GM23248 (cell line): Measurements from ENCODE around the gene GNAL. TPM values are rescaled to one million over a fixed set of nuclear protein-coding genes. Genes with fewer than 3 reads are reported as not detected.

Experiments
- DNase-seq: peaks from one replicate; pipeline ENCODE4 v3.0.0-alpha.2; 2015
- H2AFZ ChIP-seq: fragments of 200-600 bp; sonication (generic); 2 replicates; pipeline ENCODE4 v1.6.1; 2016; ENCODE audit warnings: antibody characterized with exemption
- H3F3A ChIP-seq: fragments of 200-600 bp; sonication (generic); 2 replicates; pipeline ENCODE4 v1.6.1; 2016; ENCODE audit warnings: mild to moderate bottlenecking, antibody characterized with exemption, mixed run types; ENCODE audit not compliant: insufficient read depth
- H3K27ac ChIP-seq: fragments of 200-600 bp; sonication (generic); 2 replicates; pipeline ENCODE4 v1.5.1; 2016; ENCODE audit warnings: mild to moderate bottlenecking
- H3K27me3 ChIP-seq: fragments of 200-600 bp; sonication (generic); replicated peaks from 2 replicates; pipeline ENCODE4 v1.6.1; 2016; ENCODE audit warnings: mild to moderate bottlenecking; ENCODE audit not compliant: insufficient read depth
- H3K36me3 ChIP-seq: fragments of 200-600 bp; sonication (generic); 2 replicates; pipeline ENCODE4 v1.6.1; 2016; ENCODE audit warnings: low read depth, mild to moderate bottlenecking
- H3K4me1 ChIP-seq: fragments of 200-600 bp; sonication (generic); 2 replicates; pipeline ENCODE4 v1.6.1; 2016; ENCODE audit warnings: mild to moderate bottlenecking; ENCODE audit not compliant: insufficient read depth
- H3K4me2 ChIP-seq: fragments of 200-600 bp; sonication (generic); one replicate; pipeline ENCODE4 v1.6.1; 2016; ENCODE audit warnings: mild to moderate bottlenecking; ENCODE audit not compliant: unreplicated experiment
- H3K4me3 ChIP-seq: fragments of 200-600 bp; sonication (generic); 2 replicates; pipeline ENCODE4 v1.5.1; 2016; ENCODE audit warnings: mild to moderate bottlenecking
- H3K79me2 ChIP-seq: fragments of 200-600 bp; sonication (generic); 2 replicates; pipeline ENCODE4 v1.6.1; 2016; ENCODE audit warnings: mild to moderate bottlenecking; ENCODE audit not compliant: insufficient read depth
- H3K9ac ChIP-seq: fragments of 200-600 bp; sonication (generic); 2 replicates; pipeline ENCODE4 v1.6.1; 2016; ENCODE audit warnings: mild to moderate bottlenecking
- H3K9me2 ChIP-seq: fragments of 200-600 bp; sonication (generic); 2 replicates; pipeline ENCODE4 v1.6.1; 2016; ENCODE audit warnings: mixed run types, mild to moderate bottlenecking, moderate library complexity; ENCODE audit not compliant: insufficient read depth
- H3K9me3 ChIP-seq: fragments of 200-600 bp; sonication (generic); one replicate; pipeline ENCODE4 v1.6.1; 2017; ENCODE audit warnings: low read depth
- H4K20me1 ChIP-seq: fragments of 200-600 bp; sonication (generic); 2 replicates; pipeline ENCODE4 v1.6.0; 2016; ENCODE audit not compliant: insufficient read depth
- EZH2 ChIP-seq: fragments of 200-600 bp; sonication (generic); IDR thresholded peaks from 2 replicates; pipeline ENCODE4 v1.6.1; 2018; ENCODE audit warnings: antibody characterized with exemption, mild to moderate bottlenecking; ENCODE audit not compliant: insufficient read depth, poor library complexity, severe bottlenecking
- EZH2phosphoT487 ChIP-seq: fragments of 200-600 bp; sonication (generic); IDR thresholded peaks from 2 replicates; pipeline ENCODE4 v1.6.1; 2018; ENCODE audit warnings: antibody characterized with exemption, moderate library complexity, mild to moderate bottlenecking, low read depth; ENCODE audit not compliant: insufficient read depth
- WGBS, 2 experiments: methylation state at CpG; one replicate each; pipeline ENCODE4 v1.1.6; 2015 to 2017; ENCODE audit warnings: low lambda C conversion rate in 2 of 2, low coverage in 1 of 2; ENCODE audit errors: missing lambda C conversion rate in 2 of 2; 5-methylcytosine and 5-hydroxymethylcytosine counted together
- in situ Hi-C: fragments of 300-500 bp; cut with MboI; formaldehyde crosslinking; loops from 2 replicates; pipeline ENCODE4 v1.15.0; 2020
- polyA plus RNA-seq: library from polyadenylated mRNA; unstranded; fragments of >200 nt; fragmentation: Nextera tagmentation; extraction: Ambion mirVana; gene quantifications from 2 replicates; pipeline ENCODE4 v1.2.1, GENCODE V29; 2016
- total RNA-seq: library from RNA; depleted of rRNA; stranded (reverse); fragments of >200 nt; shearing (Covaris generic); gene quantifications from 2 replicates; pipeline ENCODE4 v1.2.3, GENCODE V29; 2014

GNAL gene
- total and polyA plus RNA-seq, 2 experiments from 2014 or later = 0.19 to 3.0 TPM

DNA sequence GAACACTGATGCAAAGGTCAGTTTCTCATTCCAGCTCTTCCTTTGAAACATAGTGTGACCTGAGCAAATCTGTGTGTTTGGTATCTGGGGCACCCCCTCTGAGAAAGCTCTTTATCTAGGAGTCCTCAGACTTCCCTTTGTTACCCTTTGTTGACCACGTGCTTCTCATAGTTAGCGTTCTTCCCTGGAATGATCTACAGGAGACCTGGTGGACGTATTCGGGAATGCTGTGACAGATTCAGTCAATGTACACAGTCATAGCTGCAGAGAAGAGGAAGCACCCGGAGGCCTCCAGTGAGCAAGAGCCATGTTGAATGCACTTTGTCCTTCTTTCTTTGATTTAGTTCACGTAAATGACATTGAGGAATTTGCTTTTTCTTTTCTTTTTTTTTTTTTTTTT, 151.4 kb downstream of the GNAL start:
- no peaks in the 10 kb centered on the region for H3K4me1 ChIP-seq
- H3K9me2 ChIP-seq = no peaks in the 10 kb centered on the region
- no peak overlapping the region for H3K4me2 ChIP-seq
- H3K27me3 ChIP-seq = no peaks in the 10 kb centered on the region
- H2AFZ ChIP-seq = no peak overlapping the region
- H4K20me1 ChIP-seq = no peaks in the 10 kb centered on the region
- H3K9ac ChIP-seq = no peak overlapping the region
- H3K27ac ChIP-seq = no peak overlapping the region
- H3K36me3 ChIP-seq = no peaks in the 10 kb centered on the region
- H3K79me2 ChIP-seq = no peaks in the 10 kb centered on the region
- TF ChIP-seq EZH2 (no peak), EZH2phosphoT487 (no peak)
- in situ Hi-C loops = no loop called here
- H3K4me3 ChIP-seq = no peak overlapping the region
- H3F3A ChIP-seq = no peaks in the 10 kb centered on the region
- 65 to 74% methylated on average over 6 of the region's 6 CpGs for WGBS, 2 experiments
- no peaks in the 10 kb centered on the region for H3K9me3 ChIP-seq
- no peak for DNase-seq

DNA sequence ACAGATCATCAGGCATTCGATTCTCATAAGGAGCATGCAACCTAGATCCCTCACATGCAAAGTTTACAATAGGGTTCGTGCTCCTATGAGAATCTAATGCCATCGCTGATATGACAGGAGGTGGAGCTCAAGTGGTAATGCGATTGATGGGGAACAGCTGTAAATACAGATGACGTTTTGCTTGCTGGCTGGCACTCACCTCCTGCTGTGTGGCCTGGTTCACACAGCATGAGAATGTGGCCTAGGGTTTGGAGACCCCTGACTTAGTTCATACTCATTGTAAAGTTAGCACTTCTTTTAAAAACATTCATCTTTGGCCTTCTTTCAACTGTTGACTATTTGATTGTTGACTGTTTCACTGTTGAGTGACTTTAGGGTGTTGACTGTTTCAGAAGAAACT, 153.5 kb downstream of the GNAL start:
- H3K4me1 ChIP-seq = no peaks in the 10 kb centered on the region
- no peak for TF ChIP-seq EZH2
- TF ChIP-seq EZH2phosphoT487 = no peak
- H3K9me3 ChIP-seq = no peaks in the 10 kb centered on the region
- H3K9me2 ChIP-seq = no peaks in the 10 kb centered on the region
- H3K9ac ChIP-seq = no peak overlapping the region
- no peaks in the 10 kb centered on the region for H3F3A ChIP-seq
- no peaks in the 10 kb centered on the region for H3K27me3 ChIP-seq
- no peaks in the 10 kb centered on the region for H4K20me1 ChIP-seq
- no peak overlapping the region for H3K4me2 ChIP-seq
- no peak for DNase-seq
- no peak overlapping the region for H3K27ac ChIP-seq
- no peak overlapping the region for H3K4me3 ChIP-seq
- H3K36me3 ChIP-seq = no peaks in the 10 kb centered on the region
- 46 to 50% methylated on average over 5 of the region's 5 CpGs for WGBS, 2 experiments
- in situ Hi-C loops = no loop called here
- no peak overlapping the region for H2AFZ ChIP-seq
- H3K79me2 ChIP-seq = no peaks in the 10 kb centered on the region

GRCh38 chr18:11844436-11844835, 155.4 kb downstream of the GNAL start:
- H2AFZ ChIP-seq = no peak overlapping the region
- H3K27ac ChIP-seq = no peak overlapping the region
- H3F3A ChIP-seq = no peaks in the 10 kb centered on the region
- TF ChIP-seq EZH2phosphoT487 (no peak), EZH2 (no peak)
- no peaks in the 10 kb centered on the region for H3K79me2 ChIP-seq
- H3K9ac ChIP-seq = no peak overlapping the region
- no peaks in the 10 kb centered on the region for H3K9me3 ChIP-seq
- H3K9me2 ChIP-seq = no peaks in the 10 kb centered on the region
- DNase-seq = no peak
- no peak overlapping the region for H3K4me3 ChIP-seq
- H3K36me3 ChIP-seq = no peaks in the 10 kb centered on the region
- H4K20me1 ChIP-seq = no peaks in the 10 kb centered on the region
- 84 to 90% methylated on average over 6 of the region's 6 CpGs for WGBS, 2 experiments
- in situ Hi-C loops = no loop called here
- H3K4me1 ChIP-seq = peaks cover under 1% of the 10 kb centered on the region; the same call in 1 of the 2 replicates
- H3K4me2 ChIP-seq = no peak overlapping the region
- H3K27me3 ChIP-seq = no peaks in the 10 kb centered on the region

DNA sequence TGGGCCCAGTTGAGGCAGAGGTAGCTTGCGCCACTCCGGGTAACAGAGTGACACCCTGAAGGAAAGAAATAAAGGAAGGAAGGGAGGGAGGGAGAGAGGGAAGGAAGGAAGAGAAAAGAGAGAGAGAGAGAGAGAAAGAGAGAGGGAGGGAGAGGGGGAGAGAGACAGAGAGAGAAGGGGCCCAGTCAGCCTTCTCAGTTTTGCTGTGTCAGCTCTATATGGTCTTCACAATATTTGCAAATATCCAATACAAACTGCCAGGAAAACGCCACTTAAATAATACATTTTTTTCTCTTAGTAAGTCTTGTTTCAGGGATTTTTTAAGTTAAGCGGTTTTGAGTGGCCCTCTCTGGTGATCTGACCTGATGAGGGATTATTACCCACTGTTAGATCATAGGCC, 156.6 kb downstream of the GNAL start:
- peaks cover 4% of the 10 kb centered on the region; the same call in 1 of the 2 replicates for H3K4me1 ChIP-seq
- H2AFZ ChIP-seq = no peak overlapping the region
- WGBS, 2 experiments = 81 to 86% methylated on average over 4 of the region's 4 CpGs
- no peaks in the 10 kb centered on the region for H3K9me2 ChIP-seq
- no peaks in the 10 kb centered on the region for H4K20me1 ChIP-seq
- H3K9ac ChIP-seq = no peak overlapping the region
- no peaks in the 10 kb centered on the region for H3K36me3 ChIP-seq
- no peak overlapping the region for H3K4me3 ChIP-seq
- no peak for DNase-seq
- no peaks in the 10 kb centered on the region for H3K79me2 ChIP-seq
- H3F3A ChIP-seq = peaks cover 6% of the 10 kb centered on the region
- in situ Hi-C loops = no loop called here
- no peak for TF ChIP-seq EZH2phosphoT487
- no peak for TF ChIP-seq EZH2
- H3K9me3 ChIP-seq = no peaks in the 10 kb centered on the region
- no peaks in the 10 kb centered on the region for H3K27me3 ChIP-seq
- H3K4me2 ChIP-seq = no peak overlapping the region
- no peak overlapping the region for H3K27ac ChIP-seq

DNA sequence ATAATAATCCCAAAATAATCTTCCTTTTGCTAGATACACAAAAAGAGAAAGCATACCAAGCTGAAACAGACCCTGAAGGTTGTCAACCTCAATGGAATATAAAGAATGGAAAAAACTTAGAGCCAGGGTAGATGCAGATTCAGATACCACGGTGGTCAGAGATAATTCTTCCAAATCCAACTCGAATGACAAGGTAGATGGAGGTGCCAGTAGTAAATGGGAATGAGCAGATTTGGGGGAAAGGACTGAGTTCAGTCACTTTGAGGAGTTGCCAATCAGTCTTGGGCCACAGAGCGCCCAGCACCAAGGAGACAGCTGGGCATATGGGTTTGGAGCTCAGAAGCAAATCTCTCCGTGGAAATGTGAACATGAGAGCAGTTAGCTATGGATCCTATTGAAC, 158.7 kb downstream of the GNAL start:
- Histone ChIP-seq H3K4me2 (no peak overlapping the region), H3K4me3 (no peak overlapping the region), H3K9me3 (no peaks in the 10 kb centered on the region), H3K9me2 (no peaks in the 10 kb centered on the region), H3K79me2 (peaks cover 16% of the 10 kb centered on the region), H3K36me3 (no peaks in the 10 kb centered on the region), H3K27ac (no peak overlapping the region), H3F3A (peaks cover 16% of the 10 kb centered on the region), H3K27me3 (no peaks in the 10 kb centered on the region), H3K9ac (no peak overlapping the region), H4K20me1 (no peaks in the 10 kb centered on the region), H2AFZ (no peak overlapping the region), H3K4me1 (peaks cover 7% of the 10 kb centered on the region; the same call in 1 of the 2 replicates)
- TF ChIP-seq EZH2 = no peak
- no peak for TF ChIP-seq EZH2phosphoT487
- WGBS, 2 experiments = 88 to 91% methylated on average over 4 of the region's 4 CpGs
- in situ Hi-C loops = no loop called here
- no peak for DNase-seq
